Measurements from ENCODE around the gene FBF1.
A peak's percentile ranks its signal among the peaks of the same experiment; 100 is the strongest.
"Not testable (repeated sequence)": the region's sequence is repeated elsewhere in the genome, so short reads cannot be mapped to it uniquely, and the experiment has no call there.

FBF1 gene

GRCh38 chr17:75940727-75941441 is at the start of gene FBF1:
Gene FBF1 (minus strand): TSS chr17:75941042. CDS start chr17:75938149, 2,893 bp downstream.
- peak; percentile 94 for TF ChIP-seq POLR2A (IDR thresholded peaks at IDR 0.05; ENCODE audit: low read length)
- no peak for TF ChIP-seq GATA1 (IDR thresholded peaks at IDR 0.05; ENCODE audit: low read depth, low read length)

GRCh38 chr17:75987041-75987440 is 46.2 kb upstream of the FBF1 start:
- TF ChIP-seq POLR2A (IDR thresholded peaks at IDR 0.05; ENCODE audit: low read length), result no peak
- no peak for TF ChIP-seq GATA1 (IDR thresholded peaks at IDR 0.05; ENCODE audit: low read depth, low read length)
- DNase-seq, result peak in 1 of 2 experiments; percentile 42

More at GRCh38 chr17:75940727-75941441, at the start of gene FBF1:
- DNase-seq, result peak; percentile 91 to 93

DNA sequence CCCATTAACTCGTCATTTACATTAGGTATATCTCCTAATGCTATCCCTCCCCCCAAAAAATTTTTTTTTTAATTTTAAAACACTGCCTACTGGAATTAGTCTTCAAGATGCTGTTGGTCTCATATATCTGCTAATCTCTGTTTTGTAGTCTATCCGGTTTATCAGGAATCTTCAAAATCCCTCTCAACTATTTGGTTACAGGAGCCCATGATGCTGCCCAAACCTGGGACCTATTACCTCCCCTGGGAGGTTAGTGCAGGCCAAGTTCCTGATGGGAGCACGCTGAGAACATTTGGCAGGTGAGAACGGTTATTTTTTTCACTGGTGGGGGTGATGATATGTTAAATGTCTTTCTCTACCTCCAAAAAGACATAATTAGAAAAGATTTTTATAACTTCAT is 45.1 kb upstream of the FBF1 start:
- no peak for TF ChIP-seq POLR2A (IDR thresholded peaks at IDR 0.05; ENCODE audit: low read length)
- no peak for TF ChIP-seq GATA1 (IDR thresholded peaks at IDR 0.05; ENCODE audit: low read depth, low read length)
- DNase-seq, result no peak

- TF ChIP-seq GATA1 (IDR thresholded peaks at IDR 0.05; ENCODE audit: low read depth, low read length) (no peak), POLR2A (IDR thresholded peaks at IDR 0.05; ENCODE audit: low read length) (no peak)
- peak; percentile 78 to 79 for DNase-seq
Observed at GRCh38 chr17:75983501-75984181, 42.8 kb upstream of the FBF1 start.

DNA sequence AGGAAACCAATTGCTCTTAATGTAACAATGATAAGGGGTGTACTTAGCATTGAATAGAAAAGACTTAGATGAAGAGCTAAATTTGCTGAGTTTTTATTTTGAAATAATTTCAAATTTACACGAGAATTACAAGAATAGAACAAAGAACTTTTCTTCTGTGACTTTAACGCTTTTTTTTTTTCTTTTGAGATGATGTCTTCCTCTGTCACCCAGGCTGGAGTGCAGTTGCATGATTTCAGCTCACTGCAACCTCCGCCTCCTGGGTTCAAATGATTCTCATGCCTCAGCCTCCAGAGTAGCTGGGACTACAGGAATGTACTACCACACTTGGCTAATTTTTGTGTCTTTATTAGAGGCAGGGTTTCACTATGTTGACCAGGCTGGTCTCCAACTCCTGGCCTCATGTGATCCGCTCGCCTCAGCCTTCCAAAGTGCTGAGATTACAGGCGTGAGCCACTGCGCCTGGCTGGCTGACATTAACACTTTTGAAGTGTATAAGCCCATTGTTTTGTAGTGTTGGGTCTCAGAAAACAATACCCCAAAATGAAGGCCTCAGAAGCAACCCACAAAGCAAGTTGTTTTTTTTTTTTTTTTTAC is 40.3 kb upstream of the FBF1 start:
- no peak for DNase-seq
- TF ChIP-seq GATA1 (IDR thresholded peaks at IDR 0.05; ENCODE audit: low read depth, low read length) (no peak), POLR2A (IDR thresholded peaks at IDR 0.05; ENCODE audit: low read length) (no peak)

- no peak for DNase-seq
- no peak for TF ChIP-seq GATA1 (IDR thresholded peaks at IDR 0.05; ENCODE audit: low read depth, low read length)
- no peak for TF ChIP-seq POLR2A (IDR thresholded peaks at IDR 0.05; ENCODE audit: low read length)
Observed at GRCh38 chr17:75980188-75981018, 39.6 kb upstream of the FBF1 start.

DNA sequence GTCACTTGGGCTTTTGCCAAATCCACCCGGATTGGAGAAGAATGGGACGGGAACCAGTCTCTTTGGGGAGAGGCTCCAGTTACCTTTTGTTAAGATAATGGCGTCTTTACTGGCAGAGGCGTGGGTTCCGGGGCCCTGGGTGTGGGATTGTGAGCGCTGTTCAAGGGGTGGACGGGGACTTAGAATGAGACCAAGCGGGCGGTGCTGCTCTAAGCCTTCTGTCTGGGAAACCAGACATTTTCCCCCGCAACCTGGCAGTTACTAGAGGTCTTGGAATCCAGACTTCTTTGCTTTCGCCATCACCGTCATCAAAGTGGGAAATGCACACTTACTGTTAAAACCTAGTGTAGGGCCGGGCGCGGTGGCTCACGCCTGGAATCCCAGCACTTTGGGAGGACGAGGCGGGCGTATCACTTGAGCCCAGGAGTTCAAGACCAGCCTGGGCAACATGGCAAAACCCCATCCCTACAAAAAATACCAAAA is 38.9 kb upstream of the FBF1 start:
- peak in 1 of 2 experiments; percentile 78 for DNase-seq
- TF ChIP-seq GATA1 (IDR thresholded peaks at IDR 0.05; ENCODE audit: low read depth, low read length), result no peak
- peak; percentile 52 for TF ChIP-seq POLR2A (IDR thresholded peaks at IDR 0.05; ENCODE audit: low read length)

GRCh38 chr17:75978938-75979704 is 38.3 kb upstream of the FBF1 start, which contains the start of the genes ACOX1 and TEN1:
Gene ACOX1 (minus strand): TSS chr17:75979166. CDS start chr17:75979073, 93 bp downstream.
Gene TEN1 (plus strand): TSS chr17:75979240. CDS start chr17:75986193, 6,953 bp downstream.
- peak; percentile 93 to 94 for DNase-seq
- peak; percentile 88 for TF ChIP-seq POLR2A (IDR thresholded peaks at IDR 0.05; ENCODE audit: low read length)
- TF ChIP-seq GATA1 (IDR thresholded peaks at IDR 0.05; ENCODE audit: low read depth, low read length), result no peak

GRCh38 chr17:75976175-75976848 is 35.5 kb upstream of the FBF1 start:
- peak; percentile 74 to 81 for DNase-seq
- TF ChIP-seq POLR2A (IDR thresholded peaks at IDR 0.05; ENCODE audit: low read length) (peak; percentile 28), GATA1 (IDR thresholded peaks at IDR 0.05; ENCODE audit: low read depth, low read length) (no peak)

DNA sequence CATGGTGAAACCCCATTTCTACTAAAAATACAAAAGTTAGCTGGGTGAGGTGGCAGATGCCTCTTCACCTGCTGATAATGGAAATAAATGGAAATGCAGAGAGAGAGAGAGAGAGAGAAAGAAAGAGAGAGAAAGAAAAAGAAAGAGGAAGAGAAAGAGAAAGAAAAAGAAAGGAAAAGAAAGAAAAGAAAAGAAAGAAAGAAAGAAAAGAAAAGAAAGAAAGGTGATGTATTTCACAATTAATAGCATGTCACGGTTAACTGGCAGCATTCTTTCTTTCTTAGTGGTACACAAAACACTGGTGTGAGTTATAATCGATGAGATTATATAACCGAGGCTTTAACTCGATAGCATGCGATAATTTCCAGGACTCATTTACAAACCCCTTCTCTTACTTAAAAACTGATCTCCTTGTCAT is 34.9 kb upstream of the FBF1 start:
- DNase-seq, result no peak
- TF ChIP-seq POLR2A (IDR thresholded peaks at IDR 0.05; ENCODE audit: low read length) (no peak), GATA1 (IDR thresholded peaks at IDR 0.05; ENCODE audit: low read depth, low read length) (no peak)

- not testable (repeated sequence) for DNase-seq
Observed at GRCh38 chr17:75975187-75975586, 34.3 kb upstream of the FBF1 start.

- TF ChIP-seq POLR2A (IDR thresholded peaks at IDR 0.05; ENCODE audit: low read length), result no peak
- no peak for TF ChIP-seq GATA1 (IDR thresholded peaks at IDR 0.05; ENCODE audit: low read depth, low read length)
- DNase-seq, result no peak
Observed at GRCh38 chr17:75970626-75971025, 29.8 kb upstream of the FBF1 start.

Measured in erythroblast (primary cell).